ENCODE data around the gene TPD52L1. TPM values are rescaled to one million over a fixed set of nuclear protein-coding genes. Genes with fewer than 3 reads are reported as not detected.

The TPD52L1 gene
- total RNA-seq, 4 donors from 2014 or later, result 123 to 234 (median 175) TPM

- no peak overlapping the region for H3K4me3 ChIP-seq (ENCODE audit: low read depth, poor library complexity, severe bottlenecking)
- intact Hi-C loops (cut with DNase I; ENCODE audit: low total_unique reads), result loop anchor here (5.0 kb wide), 1 partner anchor 244 kb away; no protein-coding TSS in a partner anchor
- 87 to 91% methylated on average over 4 of the region's 4 CpGs for WGBS, 2 donors
- TF ChIP-seq POLR2A (IDR thresholded peaks at IDR 0.05), result no peak
- TF ChIP-seq, protein P1, sequence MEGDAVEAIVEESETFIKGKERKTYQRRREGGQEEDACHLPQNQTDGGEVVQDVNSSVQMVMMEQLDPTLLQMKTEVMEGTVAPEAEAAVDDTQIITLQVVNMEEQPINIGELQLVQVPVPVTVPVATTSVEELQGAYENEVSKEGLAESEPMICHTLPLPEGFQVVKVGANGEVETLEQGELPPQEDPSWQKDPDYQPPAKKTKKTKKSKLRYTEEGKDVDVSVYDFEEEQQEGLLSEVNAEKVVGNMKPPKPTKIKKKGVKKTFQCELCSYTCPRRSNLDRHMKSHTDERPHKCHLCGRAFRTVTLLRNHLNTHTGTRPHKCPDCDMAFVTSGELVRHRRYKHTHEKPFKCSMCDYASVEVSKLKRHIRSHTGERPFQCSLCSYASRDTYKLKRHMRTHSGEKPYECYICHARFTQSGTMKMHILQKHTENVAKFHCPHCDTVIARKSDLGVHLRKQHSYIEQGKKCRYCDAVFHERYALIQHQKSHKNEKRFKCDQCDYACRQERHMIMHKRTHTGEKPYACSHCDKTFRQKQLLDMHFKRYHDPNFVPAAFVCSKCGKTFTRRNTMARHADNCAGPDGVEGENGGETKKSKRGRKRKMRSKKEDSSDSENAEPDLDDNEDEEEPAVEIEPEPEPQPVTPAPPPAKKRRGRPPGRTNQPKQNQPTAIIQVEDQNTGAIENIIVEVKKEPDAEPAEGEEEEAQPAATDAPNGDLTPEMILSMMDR (IDR thresholded peaks at IDR 0.05), result no peak
- no peak for DNase-seq (ENCODE audit: low spot score in 2 of 2)
These were observed 42.2 kb upstream of the TPD52L1 start for GRCh38 chr6:125111219-125111983.

DNA sequence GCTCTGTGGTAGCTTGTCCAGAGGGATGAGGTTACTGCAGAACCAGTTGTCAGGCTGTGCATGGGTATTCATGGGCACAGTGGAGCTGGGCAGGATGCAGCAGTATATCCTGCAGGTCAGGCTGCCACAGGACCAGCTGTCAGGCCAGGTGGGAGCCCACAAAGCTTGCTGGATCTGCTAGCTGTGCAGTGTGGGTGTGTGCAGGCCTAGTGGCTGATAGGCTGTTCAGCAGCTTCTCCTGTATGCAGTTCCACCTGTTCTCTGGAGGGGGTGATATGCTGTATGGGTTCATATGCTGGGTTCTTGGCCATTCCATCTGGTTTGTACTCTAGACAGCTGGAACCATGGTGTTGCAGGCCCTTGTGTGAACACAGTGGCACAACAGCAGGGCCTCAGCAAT is 40.6 kb upstream of the TPD52L1 start:
- no peak overlapping the region for H3K4me3 ChIP-seq (ENCODE audit: low read depth, poor library complexity, severe bottlenecking)
- DNase-seq (ENCODE audit: low spot score in 2 of 2), result no peak
- TF ChIP-seq, protein P1 (IDR thresholded peaks at IDR 0.05), result no peak
- no peak for TF ChIP-seq POLR2A (IDR thresholded peaks at IDR 0.05)
- intact Hi-C loops (cut with DNase I; ENCODE audit: low total_unique reads), result loop anchor here (5.0 kb wide), 1 partner anchor 246 kb away; no protein-coding TSS in a partner anchor

- TF ChIP-seq POLR2A (IDR thresholded peaks at IDR 0.05), result no peak
- TF ChIP-seq, protein P1 (IDR thresholded peaks at IDR 0.05), result no peak
- no peak overlapping the region for H3K4me3 ChIP-seq (ENCODE audit: low read depth, poor library complexity, severe bottlenecking)
- intact Hi-C loops (cut with DNase I; ENCODE audit: low total_unique reads), result loop anchor here (5.0 kb wide), 1 partner anchor 247 kb away; no protein-coding TSS in a partner anchor
- DNase-seq (ENCODE audit: low spot score in 2 of 2), result peak in 1 of 2 donors; percentile 70
- 0% methylated on average over 1 of the region's 1 CpG for WGBS, 2 donors
These were observed 39.2 kb upstream of the TPD52L1 start for GRCh38 chr6:125114248-125114858.

DNA sequence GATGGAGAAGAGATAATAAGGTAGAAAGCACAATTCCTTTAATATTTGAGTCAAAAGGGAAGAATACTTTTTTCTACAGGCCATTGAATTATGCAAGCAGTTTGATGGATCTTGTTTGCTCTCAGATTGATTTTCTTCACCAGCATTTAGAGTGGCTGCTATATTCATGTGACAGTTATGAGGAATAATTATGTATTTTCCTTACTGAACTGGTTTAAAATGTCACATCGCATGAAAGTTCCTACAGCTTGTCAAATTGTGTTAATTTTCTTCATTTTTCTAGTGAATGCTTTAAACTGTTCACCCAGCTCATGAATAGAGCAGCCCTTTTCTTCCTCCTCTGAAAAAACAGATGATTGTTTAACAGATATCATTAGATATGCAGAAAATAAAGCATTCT is 37.4 kb upstream of the TPD52L1 start:
- intact Hi-C loops (cut with DNase I; ENCODE audit: low total_unique reads), result no loop called here
- 87 to 88% methylated on average over 1 of the region's 1 CpG for WGBS, 2 donors
- TF ChIP-seq, protein P1 (IDR thresholded peaks at IDR 0.05), result no peak
- TF ChIP-seq POLR2A (IDR thresholded peaks at IDR 0.05), result no peak
- H3K4me3 ChIP-seq (ENCODE audit: low read depth, poor library complexity, severe bottlenecking), result no peak overlapping the region
- no peak for DNase-seq (ENCODE audit: low spot score in 2 of 2)

DNA sequence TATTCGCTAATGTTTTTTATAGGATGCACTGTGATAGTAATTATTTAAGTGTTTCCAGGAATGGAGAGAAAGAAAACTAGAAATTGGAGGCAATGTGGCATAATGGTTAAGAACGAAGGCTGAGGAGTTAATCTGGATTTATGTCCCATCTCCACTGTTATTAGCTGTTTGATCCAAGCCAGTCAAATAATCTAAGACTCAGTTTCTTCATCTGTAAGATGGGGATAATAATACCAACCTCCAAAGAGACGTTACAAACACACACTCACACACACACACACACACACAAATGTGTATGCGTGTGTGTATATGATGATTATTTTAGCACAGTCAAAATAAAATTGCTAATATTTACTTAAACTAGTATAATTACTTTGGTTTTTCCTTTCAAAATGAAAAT is 36.9 kb upstream of the TPD52L1 start:
- intact Hi-C loops (cut with DNase I; ENCODE audit: low total_unique reads), result no loop called here
- DNase-seq (ENCODE audit: low spot score in 2 of 2), result no peak
- WGBS, 2 donors, result 91% methylated on average over 4 of the region's 4 CpGs
- no peak for TF ChIP-seq POLR2A (IDR thresholded peaks at IDR 0.05)
- TF ChIP-seq, protein P1 (IDR thresholded peaks at IDR 0.05), result no peak
- H3K4me3 ChIP-seq (ENCODE audit: low read depth, poor library complexity, severe bottlenecking), result no peak overlapping the region
